GM23338 (cell line): ENCODE measurements around the gene GET4. TPM values are rescaled to one million over a fixed set of nuclear protein-coding genes. Genes with fewer than 3 reads are reported as not detected.

ENCODE experiments used
- ATAC-seq: fragments of 200-7000 bp; cut with Tn5 transposase; 3 replicates; pipeline ENCODE4 v1.9.1; 2020
- DNase-seq: peaks from one replicate; pipeline ENCODE4 v3.0.0-alpha.2; 2015; ENCODE audit warnings: low spot score
- H2AFZ ChIP-seq: fragments of 200-600 bp; sonication (generic); 2 replicates; pipeline ENCODE4 v1.8.0; 2016; ENCODE audit warnings: antibody characterized with exemption, mild to moderate bottlenecking, moderate library complexity
- H3F3A ChIP-seq: fragments of 200-600 bp; sonication (generic); replicated peaks from 2 replicates; pipeline ENCODE4 v1.8.0; 2017; ENCODE audit warnings: antibody characterized with exemption, mixed run types, low read depth
- H3K27ac ChIP-seq: fragments of 200-600 bp; sonication (generic); 2 replicates; pipeline ENCODE4 v1.6.1; 2016; ENCODE audit warnings: low read depth
- H3K27me3 ChIP-seq: fragments of 200-600 bp; sonication (generic); 2 replicates; pipeline ENCODE4 v1.8.0; 2016; ENCODE audit warnings: mild to moderate bottlenecking, mixed run types, moderate library complexity; ENCODE audit not compliant: insufficient read depth
- H3K36me3 ChIP-seq: fragments of 200-600 bp; sonication (generic); 2 replicates; pipeline ENCODE4 v1.8.0; 2016; ENCODE audit warnings: mild to moderate bottlenecking; ENCODE audit not compliant: insufficient read depth
- H3K4me1 ChIP-seq: fragments of 200-600 bp; sonication (generic); 2 replicates; pipeline ENCODE4 v1.8.0; 2016; ENCODE audit warnings: mild to moderate bottlenecking, moderate library complexity; ENCODE audit not compliant: insufficient read depth
- H3K4me2 ChIP-seq: fragments of 200-600 bp; sonication (generic); 2 replicates; pipeline ENCODE4 v1.7.1; 2017; ENCODE audit warnings: mixed run types
- H3K4me3 ChIP-seq: fragments of 200-600 bp; sonication (generic); 2 replicates; pipeline ENCODE4 v1.6.1; 2016; ENCODE audit warnings: mixed run types
- H3K79me2 ChIP-seq: fragments of 200-600 bp; sonication (generic); replicated peaks from 2 replicates; pipeline ENCODE4 v1.8.0; 2017; ENCODE audit warnings: mild to moderate bottlenecking; ENCODE audit not compliant: insufficient read depth
- H3K9me2 ChIP-seq: fragments of 200-600 bp; sonication (generic); 2 replicates; pipeline ENCODE4 v1.8.0; 2017; ENCODE audit not compliant: insufficient read depth
- H4K20me1 ChIP-seq: fragments of 200-600 bp; sonication (generic); replicated peaks from 2 replicates; pipeline ENCODE4 v1.8.0; 2017; ENCODE audit warnings: mild to moderate bottlenecking; ENCODE audit not compliant: insufficient read depth
- H3K27ac Mint-ChIP-seq: 2 replicates; pipeline ENCODE4 v1.8.0; 2020; ENCODE audit warnings: inconsistent platforms, mild to moderate bottlenecking, moderate library complexity, mixed read lengths
- H3K27me3 Mint-ChIP-seq: 3 replicates; pipeline ENCODE4 v1.8.0; 2022; ENCODE audit warnings: low read depth, mild to moderate bottlenecking, moderate library complexity, mixed read lengths, inconsistent platforms; ENCODE audit not compliant: insufficient read depth, poor library complexity
- H3K36me3 Mint-ChIP-seq: 3 replicates; pipeline ENCODE4 v1.8.0; 2021; ENCODE audit warnings: low read depth, mild to moderate bottlenecking, inconsistent platforms, moderate library complexity, mixed read lengths
- H3K4me1 Mint-ChIP-seq: 3 replicates; pipeline ENCODE4 v1.8.0; 2020; ENCODE audit warnings: mild to moderate bottlenecking, inconsistent platforms, mixed read lengths
- H3K4me3 Mint-ChIP-seq: 3 replicates; pipeline ENCODE4 v1.8.0; 2021; ENCODE audit warnings: moderate library complexity, mild to moderate bottlenecking, inconsistent platforms, mixed read lengths
- H3K9me3 Mint-ChIP-seq: 3 replicates; pipeline ENCODE4 v1.8.0; 2020; ENCODE audit warnings: moderate library complexity, mild to moderate bottlenecking, inconsistent platforms, mixed read lengths
- CTCF ChIP-seq, 2 experiments: fragments of 200-600 bp in 1 of 2; sonication (generic) in 1 of 2; conservative IDR thresholded peaks; 2 replicates each; pipeline versions ENCODE4 v1.5.1 to v1.6.1; 2016 to 2017; ENCODE audit warnings: antibody characterized with exemption in 2 of 2, low read depth in 2 of 2, mild to moderate bottlenecking in 2 of 2, moderate library complexity in 1 of 2
- EZH2 ChIP-seq: fragments of 200-600 bp; sonication (generic); IDR thresholded peaks from one replicate; pipeline ENCODE4 v1.8.0; 2017; ENCODE audit warnings: antibody characterized with exemption, mild to moderate bottlenecking, low read depth; ENCODE audit not compliant: unreplicated experiment
- EZH2phosphoT487 ChIP-seq: fragments of 200-600 bp; sonication (generic); IDR thresholded peaks from one replicate; pipeline ENCODE4 v1.8.1; 2018; ENCODE audit warnings: antibody characterized with exemption; ENCODE audit not compliant: unreplicated experiment
- JUNB ChIP-seq: IDR thresholded peaks from one replicate; pipeline ENCODE4 v1.6.1; 2016; ENCODE audit warnings: antibody characterized with exemption; ENCODE audit not compliant: unreplicated experiment
- NANOG ChIP-seq: IDR thresholded peaks from 2 replicates; pipeline ENCODE4 v1.6.1; 2016; ENCODE audit warnings: antibody characterized with exemption, borderline replicate concordance
- POLR2AphosphoS5 ChIP-seq: IDR thresholded peaks from 2 replicates; pipeline ENCODE4 v1.6.1; 2016; ENCODE audit warnings: antibody characterized with exemption, low read depth
- REST ChIP-seq: IDR thresholded peaks from one replicate; pipeline ENCODE4 v1.6.1; 2018; ENCODE audit warnings: antibody characterized with exemption; ENCODE audit not compliant: unreplicated experiment
- ZNF331 ChIP-seq: fragments of 250-450 bp; sonication (Bioruptor Pico); IDR thresholded peaks from 2 replicates; pipeline ENCODE4 v1.5.0; 2020; ENCODE audit warnings: low read depth, mild to moderate bottlenecking, moderate library complexity
- polyA plus RNA-seq: library from polyadenylated mRNA; unstranded; fragments of >200 nt; fragmentation: Nextera tagmentation; extraction: Ambion mirVana; gene quantifications from 2 replicates; pipeline ENCODE4 v1.2.1, GENCODE V29; 2016
- total RNA-seq: library from RNA; depleted of rRNA; stranded (reverse); fragments of >200 nt; shearing (Covaris generic); gene quantifications from 2 replicates; pipeline ENCODE4 v1.2.3, GENCODE V29; 2014

Gene GET4
- total and polyA plus RNA-seq, 2 experiments from 2014 or later = 48.0 to 79.1 TPM

DNA sequence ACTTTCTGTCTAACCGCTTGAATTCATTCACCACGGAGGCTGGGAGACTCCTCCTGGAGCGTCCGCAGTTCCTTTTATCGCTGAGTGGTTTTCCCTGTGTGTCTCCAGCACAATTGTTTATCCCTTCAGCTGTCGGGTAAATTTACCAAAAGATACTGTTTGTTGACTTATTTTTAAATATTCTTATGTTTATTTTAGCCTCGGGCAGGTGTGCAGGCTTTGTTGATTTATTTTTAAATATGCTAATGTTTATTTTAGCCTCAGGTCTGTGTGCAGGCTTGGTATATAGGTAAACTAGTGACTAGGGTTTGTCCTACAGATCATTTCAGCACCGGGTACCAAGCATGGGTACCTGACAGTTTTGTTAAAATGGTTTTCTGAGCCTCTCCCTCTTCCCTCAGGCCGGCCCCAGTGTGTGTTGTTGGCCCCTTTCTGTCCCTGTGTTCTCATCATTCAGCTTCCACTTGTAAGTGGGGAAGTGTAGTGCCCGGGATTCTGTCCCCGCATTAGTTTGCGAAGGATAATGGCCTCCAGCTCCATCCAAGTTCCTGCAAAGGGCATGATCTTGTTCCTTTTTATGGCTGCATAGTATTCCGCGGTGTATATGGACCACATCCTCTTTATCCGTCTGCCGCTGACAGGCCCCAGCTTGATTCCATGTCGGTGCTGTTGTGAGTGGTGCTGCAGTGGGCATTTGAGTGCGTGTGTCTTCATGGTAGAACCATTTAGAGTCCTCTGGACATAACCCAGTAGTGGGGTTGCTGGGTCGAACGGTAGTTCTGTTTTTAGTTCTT is 5.3 kb downstream of the GET4 start:
- Mint-ChIP-seq H3K27me3 (peaks cover 2% of the 10 kb centered on the region), H3K27ac (no peak overlapping the region), H3K36me3 (peaks cover 21% of the 10 kb centered on the region), H3K4me3 (no peak overlapping the region; the same call in 2 of the 3 replicates), H3K4me1 (peaks cover 22% of the 10 kb centered on the region), H3K9me3 (no peaks in the 10 kb centered on the region; the same call in 2 of the 3 replicates)
- H3K9me2 ChIP-seq = no peaks in the 10 kb centered on the region
- no peak overlapping the region for H3K4me2 ChIP-seq
- no peak overlapping the region; the same call in 1 of the 2 replicates for H3K27ac ChIP-seq
- H3K4me3 ChIP-seq = no peak overlapping the region
- no peak for DNase-seq
- no peak for ATAC-seq
- no peaks in the 10 kb centered on the region; the same call in 1 of the 2 replicates for H3K36me3 ChIP-seq
- H4K20me1 ChIP-seq = peaks cover 52% of the 10 kb centered on the region
- no peak overlapping the region for H2AFZ ChIP-seq
- TF ChIP-seq NANOG = no peak
- no peak for TF ChIP-seq REST
- no peak for TF ChIP-seq ZNF331
- TF ChIP-seq EZH2phosphoT487 = no peak
- no peak for TF ChIP-seq POLR2AphosphoS5
- peaks cover 97% of the 10 kb centered on the region for H3K79me2 ChIP-seq
- peaks cover 5% of the 10 kb centered on the region; the same call in 1 of the 2 replicates for H3K4me1 ChIP-seq
- peaks cover 4% of the 10 kb centered on the region; the same call in 1 of the 2 replicates for H3F3A ChIP-seq
- no peaks in the 10 kb centered on the region for H3K27me3 ChIP-seq

GRCh38 chr7:882336-883035 is 6.1 kb downstream of the GET4 start:
- Histone ChIP-seq H3K4me1 (peaks cover 5% of the 10 kb centered on the region; the same call in 1 of the 2 replicates), H4K20me1 (peaks cover 52% of the 10 kb centered on the region), H3K36me3 (no peaks in the 10 kb centered on the region; the same call in 1 of the 2 replicates), H3K4me3 (no peak overlapping the region), H3F3A (peaks cover 4% of the 10 kb centered on the region; the same call in 1 of the 2 replicates), H3K27ac (no peak overlapping the region; the same call in 1 of the 2 replicates), H2AFZ (no peak overlapping the region), H3K9me2 (no peaks in the 10 kb centered on the region), H3K4me2 (no peak overlapping the region), H3K27me3 (no peaks in the 10 kb centered on the region), H3K79me2 (peaks cover 98% of the 10 kb centered on the region)
- no peak overlapping the region; the same call in 2 of the 3 replicates for H3K4me3 Mint-ChIP-seq
- peaks cover 2% of the 10 kb centered on the region for H3K27me3 Mint-ChIP-seq
- no peaks in the 10 kb centered on the region for H3K9me3 Mint-ChIP-seq
- peaks cover 22% of the 10 kb centered on the region for H3K4me1 Mint-ChIP-seq
- ATAC-seq (no peak), DNase-seq (no peak)
- 0 out of 2 replicates have a peak overlapping the region, but pooled peaks have one; percentile 44 for H3K27ac Mint-ChIP-seq
- peaks cover 23% of the 10 kb centered on the region for H3K36me3 Mint-ChIP-seq
- TF ChIP-seq REST = no peak
- no peak for TF ChIP-seq CTCF (conservative IDR thresholded peaks at IDR 0.05; ENCODE audit: low read depth in 2 of 2)
- no peak for TF ChIP-seq EZH2
- no peak for TF ChIP-seq JUNB
- no peak for TF ChIP-seq EZH2phosphoT487
- no peak for TF ChIP-seq POLR2AphosphoS5
